ENCODE data around the gene NOP16.

Gene NOP16

GRCh38 chr5:176388444-176389134, at the start of gene NOP16, which contains the start of gene HIGD2A:
NOP16 (minus strand) TSS chr5:176388598; CDS start chr5:176388539, 59 bp downstream.
HIGD2A (plus strand) TSS chr5:176388751; CDS start chr5:176388820, 69 bp downstream.
- peak; percentile 95 to 99 for DNase-seq (ENCODE audit: low read depth in 2 of 2)

DNA sequence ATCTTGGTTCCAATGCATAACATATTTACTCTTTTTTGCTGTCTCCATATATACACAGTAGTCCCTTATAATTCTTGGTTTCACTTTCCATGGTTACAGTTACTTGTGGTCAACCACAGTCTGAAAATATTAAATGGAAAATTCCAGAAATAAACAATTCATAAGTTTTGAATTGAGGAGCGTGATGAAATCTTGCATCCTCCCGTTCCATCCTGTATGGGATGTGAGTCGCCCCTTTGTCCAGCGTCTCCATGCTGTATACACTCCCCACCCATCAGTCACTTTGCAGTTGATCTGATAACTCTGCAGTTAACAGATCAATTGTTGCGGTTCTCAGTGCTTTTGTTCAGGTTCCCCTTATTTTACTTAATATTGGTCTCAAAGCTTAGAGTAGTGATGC, 48.3 kb upstream of the NOP16 start:
- DNase-seq (ENCODE audit: low read depth in 2 of 2), result no peak

DNA sequence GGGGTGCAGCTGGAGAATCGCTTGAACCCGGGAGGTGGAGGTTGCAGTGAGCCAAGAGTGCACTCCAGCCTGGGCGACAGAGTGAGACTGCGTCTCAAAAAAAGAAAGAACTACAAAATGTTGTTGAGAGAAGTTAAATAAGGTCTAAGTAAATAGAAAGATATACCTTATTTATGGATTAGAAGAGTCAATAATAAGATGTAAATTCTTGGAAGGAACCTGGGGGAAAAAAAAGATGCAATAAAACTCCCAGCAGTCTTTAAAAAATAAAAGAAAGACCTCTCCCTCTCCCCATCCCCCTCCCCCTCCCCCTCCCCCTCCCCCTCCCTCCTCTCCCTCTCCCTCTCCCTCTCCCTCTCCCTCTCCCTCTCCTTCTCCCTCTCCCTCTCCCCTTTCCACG, 44.3 kb upstream of the NOP16 start:
- no peak for DNase-seq (ENCODE audit: low read depth in 2 of 2)

GRCh38 chr5:176429972-176430371, 41.6 kb upstream of the NOP16 start:
- no peak for DNase-seq (ENCODE audit: low read depth in 2 of 2)

- no peak for DNase-seq (ENCODE audit: low read depth in 2 of 2)
These were observed 39.6 kb upstream of the NOP16 start for GRCh38 chr5:176427971-176428370.

DNA sequence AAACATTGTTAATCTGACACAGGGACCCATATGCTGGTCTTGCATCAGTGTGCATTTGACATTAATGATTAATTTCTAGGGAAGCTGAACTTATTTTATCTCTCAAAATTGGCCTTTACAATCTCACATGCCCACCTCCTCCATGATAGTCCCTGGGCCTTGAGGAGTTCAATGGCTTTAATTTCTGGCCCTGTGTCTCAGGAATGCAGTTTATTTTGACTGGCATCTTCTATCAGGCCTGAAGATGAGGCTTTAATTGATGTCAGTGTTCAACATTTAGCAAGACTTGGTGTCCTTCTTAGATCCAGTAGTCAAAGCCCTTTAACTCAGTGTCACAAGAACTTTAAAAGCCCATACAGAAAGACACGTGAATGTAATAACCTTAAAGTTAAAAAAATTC, 38.5 kb upstream of the NOP16 start:
- no peak for DNase-seq (ENCODE audit: low read depth in 2 of 2)

DNA sequence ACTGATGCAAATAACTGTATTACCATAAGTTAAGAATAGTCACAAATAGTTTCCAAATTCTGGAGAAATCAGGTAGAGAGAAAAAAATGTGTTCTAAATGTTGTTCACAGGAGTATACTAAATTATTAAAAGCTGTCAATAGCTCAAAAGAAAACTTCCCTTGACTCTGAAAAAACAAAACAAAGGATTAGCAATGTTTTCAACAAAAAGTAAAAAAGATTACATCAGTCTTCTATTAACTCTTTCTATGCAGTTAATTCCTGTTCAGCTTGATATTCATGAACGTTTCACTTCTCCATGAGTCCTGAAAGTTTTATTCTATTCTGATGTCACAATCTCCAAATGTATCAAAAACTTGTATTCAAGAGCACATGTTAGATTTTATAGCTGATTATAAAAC, 37.4 kb upstream of the NOP16 start:
- DNase-seq (ENCODE audit: low read depth in 2 of 2), result no peak

DNA sequence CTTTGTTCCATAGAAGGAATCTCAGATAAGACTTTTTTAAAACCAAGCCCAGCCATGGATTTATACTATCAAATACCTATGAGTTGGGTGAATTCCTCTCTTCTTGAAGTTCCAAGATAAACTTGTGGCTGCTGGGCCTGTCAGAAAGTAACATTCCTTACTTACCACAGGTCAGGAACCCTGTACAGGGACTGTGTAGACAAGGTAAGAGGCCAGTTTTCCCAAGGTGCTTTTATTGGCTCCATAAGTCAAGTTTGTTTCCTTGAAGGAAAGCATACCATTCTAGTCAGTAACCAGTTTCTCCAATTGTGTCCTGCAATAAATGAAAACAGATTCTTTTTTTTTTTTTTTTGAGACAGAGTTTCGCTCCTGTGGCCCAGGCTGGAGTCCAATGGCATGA, 36.7 kb upstream of the NOP16 start:
- no peak for DNase-seq (ENCODE audit: low read depth in 2 of 2)

DNA sequence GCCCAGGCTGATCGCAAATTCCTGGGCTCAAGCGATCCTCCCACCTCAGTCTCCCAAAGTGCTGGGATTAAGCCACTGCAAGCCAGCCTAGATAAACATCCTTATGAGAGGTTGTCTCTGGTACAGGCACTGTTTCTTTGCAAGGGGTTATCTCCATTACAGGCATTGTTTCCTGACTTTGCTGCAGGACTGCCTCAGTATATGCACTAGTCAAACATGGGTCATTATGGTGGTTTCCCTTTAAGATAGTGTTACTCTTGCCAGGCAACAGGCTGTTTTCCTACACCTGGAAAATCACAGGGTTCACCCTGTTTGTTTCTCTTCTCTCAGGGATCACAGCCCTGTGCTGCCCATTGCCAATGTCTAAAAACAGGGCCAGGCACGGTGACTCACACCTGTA, 35.8 kb upstream of the NOP16 start:
- no peak for DNase-seq (ENCODE audit: low read depth in 2 of 2)

- DNase-seq (ENCODE audit: low read depth in 2 of 2), result no peak
These were observed 32.7 kb upstream of the NOP16 start for GRCh38 chr5:176420972-176421544.

- DNase-seq (ENCODE audit: low read depth in 2 of 2), result no peak
These were observed 31.7 kb upstream of the NOP16 start for GRCh38 chr5:176420086-176420485.

GRCh38 chr5:176418251-176418650, 29.9 kb upstream of the NOP16 start:
- DNase-seq (ENCODE audit: low read depth in 2 of 2), result no peak

DNA sequence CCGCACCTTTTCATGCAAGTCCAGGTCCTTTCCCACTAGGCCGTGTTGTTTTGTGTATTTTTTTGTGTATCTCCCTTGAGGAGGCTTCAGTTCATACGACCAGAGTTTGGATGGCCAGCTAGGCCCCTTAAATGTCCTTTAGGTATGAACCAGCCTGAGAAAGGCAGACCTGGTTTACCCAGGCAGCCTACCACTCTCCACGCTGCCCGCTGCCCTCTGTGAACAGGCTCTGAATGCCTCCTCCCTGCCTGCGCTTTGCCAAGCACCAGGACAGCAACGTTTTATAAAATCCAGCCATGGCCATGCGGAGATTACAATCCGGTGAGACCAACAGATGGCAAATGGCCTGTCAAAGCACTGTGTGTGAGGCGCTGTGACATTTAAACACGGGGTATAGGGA, 28.6 kb upstream of the NOP16 start:
- DNase-seq (ENCODE audit: low read depth in 2 of 2), result no peak

GRCh38 chr5:176415952-176416924, 27.8 kb upstream of the NOP16 start, which contains the start of gene CLTB:
CLTB (minus strand) TSS chr5:176416539; CDS start chr5:176416363, 176 bp downstream.
- DNase-seq (ENCODE audit: low read depth in 2 of 2), result peak; percentile 83 to 89

DNA sequence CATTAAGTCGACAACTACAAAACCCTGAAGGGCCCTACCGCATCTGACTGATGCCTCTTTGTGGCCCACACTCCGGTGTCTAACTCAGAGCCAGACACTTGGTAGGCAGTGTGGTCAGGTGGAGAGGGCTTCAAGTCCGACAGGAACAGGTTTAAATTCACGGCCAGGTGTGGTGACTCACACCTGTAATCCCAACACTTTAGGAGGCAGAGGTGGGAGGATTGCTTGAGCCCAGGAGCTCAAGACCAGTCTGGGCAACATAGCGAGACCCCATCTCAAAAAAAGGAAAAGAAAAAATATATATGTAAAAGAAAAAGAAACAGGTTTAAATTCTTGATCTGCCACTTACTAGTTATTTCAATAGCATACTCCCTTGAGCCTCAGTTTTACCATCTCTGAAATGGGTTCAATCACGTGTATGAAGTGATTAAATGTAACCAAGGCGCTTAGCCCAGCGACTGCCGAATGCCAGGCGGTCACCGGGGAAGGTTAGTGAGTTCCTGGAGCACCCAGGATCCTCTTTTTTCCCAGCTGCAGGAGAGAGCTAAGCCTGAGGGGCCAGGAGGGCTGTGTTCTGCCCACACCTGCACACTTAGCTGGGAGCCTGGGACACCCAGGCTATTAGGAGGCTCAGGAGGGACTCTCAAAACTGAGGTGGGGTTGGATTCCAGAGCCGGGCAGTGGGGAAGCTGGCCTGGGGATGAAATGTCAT, 27.0 kb upstream of the NOP16 start:
- no peak for DNase-seq (ENCODE audit: low read depth in 2 of 2)

GRCh38 chr5:176414704-176415103, 26.3 kb upstream of the NOP16 start:
- DNase-seq (ENCODE audit: low read depth in 2 of 2), result no peak

GRCh38 chr5:176413709-176414191, 25.4 kb upstream of the NOP16 start:
- no peak for DNase-seq (ENCODE audit: low read depth in 2 of 2)

GRCh38 chr5:176413255-176413565, 24.8 kb upstream of the NOP16 start:
- no peak for DNase-seq (ENCODE audit: low read depth in 2 of 2)

DNA sequence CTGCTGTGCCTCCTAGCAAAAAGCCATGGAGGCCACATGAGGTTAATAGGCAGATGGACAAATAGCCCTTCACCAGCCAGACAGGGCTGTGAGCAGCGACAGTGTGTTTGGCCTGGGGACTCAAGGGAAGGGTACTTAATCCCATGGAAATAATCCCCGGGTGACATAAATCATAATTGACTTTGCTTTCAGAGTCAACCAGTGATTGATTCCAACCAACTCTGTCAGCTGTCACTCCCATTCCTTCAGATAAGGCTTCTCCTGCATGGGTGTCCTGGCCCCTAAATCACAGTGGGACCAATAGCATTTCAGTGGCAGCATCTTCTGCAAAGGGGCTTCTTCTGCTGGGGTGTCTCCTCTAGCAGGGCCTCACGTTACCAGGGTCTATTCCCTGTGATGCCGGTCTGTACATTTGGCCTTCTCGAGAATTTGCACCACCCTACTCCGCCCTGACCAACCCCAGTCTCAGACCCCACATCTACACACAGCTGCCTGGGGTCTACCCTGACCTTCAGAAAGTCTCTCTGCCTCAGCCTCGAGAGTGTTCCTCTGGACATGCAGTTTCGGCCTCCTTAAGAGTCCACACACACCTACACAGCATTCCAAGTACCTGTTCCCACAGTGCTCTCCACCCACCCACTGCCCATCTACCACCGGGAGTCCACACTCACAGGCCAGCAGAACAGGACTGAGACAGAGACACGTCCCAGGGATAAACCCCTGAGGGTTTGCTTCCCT, 24.3 kb upstream of the NOP16 start:
- DNase-seq (ENCODE audit: low read depth in 2 of 2), result no peak

DNA sequence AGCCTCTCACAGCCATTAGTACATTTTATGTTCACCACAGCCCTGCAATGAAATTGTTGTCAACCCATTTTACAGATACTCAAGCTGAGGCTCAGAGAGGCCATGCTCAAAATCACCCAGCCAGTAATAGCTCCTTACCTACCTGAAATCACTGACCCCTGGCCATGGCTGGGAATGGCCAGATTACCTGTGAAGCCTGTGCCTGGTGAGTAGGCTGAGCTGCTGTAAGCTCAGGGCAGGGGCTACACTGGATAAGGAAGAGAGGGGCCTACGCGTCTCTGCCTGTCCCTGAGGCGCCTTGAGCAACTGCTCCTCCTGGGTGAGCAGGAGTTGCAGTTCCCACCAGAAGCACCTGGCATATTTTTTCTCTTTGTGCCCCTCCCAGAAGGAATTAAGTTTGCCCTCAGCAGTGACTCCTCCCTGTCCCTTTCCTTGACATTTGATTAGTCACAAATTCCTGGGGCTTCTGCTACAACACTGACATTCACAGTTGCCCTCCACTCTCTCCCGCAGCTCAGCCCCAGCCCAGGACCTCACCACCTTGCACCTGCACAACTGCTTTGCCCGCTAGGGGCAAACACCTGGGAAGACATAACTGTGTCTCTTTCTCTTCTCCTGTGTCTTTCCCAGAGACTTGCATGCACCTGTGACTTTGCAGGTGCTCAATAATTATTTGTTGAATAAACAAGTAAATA, 22.2 kb upstream of the NOP16 start:
- DNase-seq (ENCODE audit: low read depth in 2 of 2), result no peak

All from stimulated activated CD4-positive, alpha-beta T cell treated with anti-CD3 and anti-CD28 coated beads, Interleukin-1b, Interleukin-23, amount 100 ng/mL, for 1 hour (primary cell).